ENCODE data around the gene ASIC1.

Gene ASIC1

GRCh38 chr12:50016501-50017475 is 40.6 kb upstream of the ASIC1 start:
- Histone ChIP-seq H3K4me2 (ENCODE audit: low read length) (no peak overlapping the region), H3F3A (ENCODE audit: insufficient read depth, low read length) (no peaks in the 10 kb centered on the region), H4K20me1 (ENCODE audit: insufficient read depth, low read length) (no peaks in the 10 kb centered on the region), H2AFZ (ENCODE audit: low read length) (no peak overlapping the region), H3K4me1 (ENCODE audit: insufficient read depth, low read length, severe bottlenecking) (peaks cover 15% of the 10 kb centered on the region), H3K9me3 (ENCODE audit: low read length) (no peaks in the 10 kb centered on the region), H3K27me3 (ENCODE audit: insufficient read depth, low read length) (no peaks in the 10 kb centered on the region), H3K4me3 (ENCODE audit: low read depth, low read length, poor library complexity, severe bottlenecking) (no peak overlapping the region), H3K36me3 (ENCODE audit: insufficient read depth, low read length) (peaks cover 56% of the 10 kb centered on the region), H3K9ac (ENCODE audit: low read length) (no peak overlapping the region), H3K9me2 (ENCODE audit: low read depth, low read length) (no peaks in the 10 kb centered on the region), H3K27ac (ENCODE audit: low read depth, low read length, poor library complexity, severe bottlenecking) (no peak overlapping the region), H3K79me2 (ENCODE audit: insufficient read depth, low read length) (peaks cover 80% of the 10 kb centered on the region)
- TF ChIP-seq EZH2 (IDR thresholded peaks at IDR 0.05; ENCODE audit: borderline replicate concordance, low read length): no peak
- no peak for TF ChIP-seq CTCF (IDR thresholded peaks at IDR 0.05; ENCODE audit: low read length)

GRCh38 chr12:50017641-50018040 is 39.8 kb upstream of the ASIC1 start:
- Histone ChIP-seq H3K4me1 (ENCODE audit: insufficient read depth, low read length, severe bottlenecking) (peaks cover 24% of the 10 kb centered on the region), H3K4me2 (ENCODE audit: low read length) (no peak overlapping the region), H3F3A (ENCODE audit: insufficient read depth, low read length) (no peaks in the 10 kb centered on the region), H3K27me3 (ENCODE audit: insufficient read depth, low read length) (no peaks in the 10 kb centered on the region), H3K4me3 (ENCODE audit: low read depth, low read length, poor library complexity, severe bottlenecking) (no peak overlapping the region), H2AFZ (ENCODE audit: low read length) (no peak overlapping the region), H3K9ac (ENCODE audit: low read length) (no peak overlapping the region), H3K27ac (ENCODE audit: low read depth, low read length, poor library complexity, severe bottlenecking) (no peak overlapping the region), H3K36me3 (ENCODE audit: insufficient read depth, low read length) (peaks cover 63% of the 10 kb centered on the region), H3K79me2 (ENCODE audit: insufficient read depth, low read length) (peaks cover 89% of the 10 kb centered on the region), H3K9me2 (ENCODE audit: low read depth, low read length) (no peaks in the 10 kb centered on the region), H3K9me3 (ENCODE audit: low read length) (no peaks in the 10 kb centered on the region), H4K20me1 (ENCODE audit: insufficient read depth, low read length) (no peaks in the 10 kb centered on the region)
- TF ChIP-seq EZH2 (IDR thresholded peaks at IDR 0.05; ENCODE audit: borderline replicate concordance, low read length) (no peak), CTCF (IDR thresholded peaks at IDR 0.05; ENCODE audit: low read length) (no peak)

GRCh38 chr12:50018154-50018553 is 39.2 kb upstream of the ASIC1 start:
- H3K9me2 ChIP-seq (ENCODE audit: low read depth, low read length): no peaks in the 10 kb centered on the region
- H3K79me2 ChIP-seq (ENCODE audit: insufficient read depth, low read length): peaks cover 90% of the 10 kb centered on the region
- H3K36me3 ChIP-seq (ENCODE audit: insufficient read depth, low read length): peaks cover 66% of the 10 kb centered on the region
- no peak overlapping the region for H3K27ac ChIP-seq (ENCODE audit: low read depth, low read length, poor library complexity, severe bottlenecking)
- H3K4me2 ChIP-seq (ENCODE audit: low read length): no peak overlapping the region
- H3K9me3 ChIP-seq (ENCODE audit: low read length): no peaks in the 10 kb centered on the region
- no peaks in the 10 kb centered on the region for H4K20me1 ChIP-seq (ENCODE audit: insufficient read depth, low read length)
- no peak for TF ChIP-seq EZH2 (IDR thresholded peaks at IDR 0.05; ENCODE audit: borderline replicate concordance, low read length)
- no peak overlapping the region for H3K4me3 ChIP-seq (ENCODE audit: low read depth, low read length, poor library complexity, severe bottlenecking)
- H3K9ac ChIP-seq (ENCODE audit: low read length): no peak overlapping the region
- no peaks in the 10 kb centered on the region for H3F3A ChIP-seq (ENCODE audit: insufficient read depth, low read length)
- peaks cover 29% of the 10 kb centered on the region for H3K4me1 ChIP-seq (ENCODE audit: insufficient read depth, low read length, severe bottlenecking)
- no peak overlapping the region for H2AFZ ChIP-seq (ENCODE audit: low read length)
- no peaks in the 10 kb centered on the region for H3K27me3 ChIP-seq (ENCODE audit: insufficient read depth, low read length)

Data from OCI-LY1 (cell line).